ENCODE data around the gene CENPC. TPM values are rescaled to one million over a fixed set of nuclear protein-coding genes. Genes with fewer than 3 reads are reported as not detected.
A peak's percentile ranks its signal among the peaks of the same experiment; 100 is the strongest.

Gene CENPC
- polyA plus RNA-seq, 1 of the 3 experiments (the other 2 are of a cell fraction): 2.2 TPM

DNA sequence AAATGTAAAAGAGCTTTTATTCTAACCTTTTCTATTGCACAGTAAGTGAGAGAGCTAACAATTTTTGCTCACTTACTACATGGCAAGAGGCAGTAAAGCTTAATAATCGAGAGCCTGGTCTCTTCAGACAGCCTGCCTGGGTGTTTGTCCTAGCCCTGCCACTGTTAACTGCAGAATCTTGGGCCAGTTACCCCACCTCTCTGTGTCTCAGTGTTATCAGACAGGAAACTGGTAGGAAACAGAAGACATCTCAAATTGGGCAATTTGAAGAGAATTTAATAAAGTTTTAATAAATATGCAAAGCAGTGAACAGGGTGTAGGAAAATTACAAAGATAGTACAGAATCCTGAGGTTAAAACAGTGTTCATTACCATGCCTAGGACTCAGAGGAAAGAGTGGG lies 26.7 kb upstream of the CENPC start (continued):
- TF ChIP-seq, protein P1, sequence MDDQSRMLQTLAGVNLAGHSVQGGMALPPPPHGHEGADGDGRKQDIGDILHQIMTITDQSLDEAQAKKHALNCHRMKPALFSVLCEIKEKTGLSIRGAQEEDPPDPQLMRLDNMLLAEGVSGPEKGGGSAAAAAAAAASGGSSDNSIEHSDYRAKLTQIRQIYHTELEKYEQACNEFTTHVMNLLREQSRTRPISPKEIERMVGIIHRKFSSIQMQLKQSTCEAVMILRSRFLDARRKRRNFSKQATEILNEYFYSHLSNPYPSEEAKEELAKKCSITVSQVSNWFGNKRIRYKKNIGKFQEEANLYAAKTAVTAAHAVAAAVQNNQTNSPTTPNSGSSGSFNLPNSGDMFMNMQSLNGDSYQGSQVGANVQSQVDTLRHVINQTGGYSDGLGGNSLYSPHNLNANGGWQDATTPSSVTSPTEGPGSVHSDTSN (IDR thresholded peaks at IDR 0.05): no peak
- TF ChIP-seq, protein P2, sequence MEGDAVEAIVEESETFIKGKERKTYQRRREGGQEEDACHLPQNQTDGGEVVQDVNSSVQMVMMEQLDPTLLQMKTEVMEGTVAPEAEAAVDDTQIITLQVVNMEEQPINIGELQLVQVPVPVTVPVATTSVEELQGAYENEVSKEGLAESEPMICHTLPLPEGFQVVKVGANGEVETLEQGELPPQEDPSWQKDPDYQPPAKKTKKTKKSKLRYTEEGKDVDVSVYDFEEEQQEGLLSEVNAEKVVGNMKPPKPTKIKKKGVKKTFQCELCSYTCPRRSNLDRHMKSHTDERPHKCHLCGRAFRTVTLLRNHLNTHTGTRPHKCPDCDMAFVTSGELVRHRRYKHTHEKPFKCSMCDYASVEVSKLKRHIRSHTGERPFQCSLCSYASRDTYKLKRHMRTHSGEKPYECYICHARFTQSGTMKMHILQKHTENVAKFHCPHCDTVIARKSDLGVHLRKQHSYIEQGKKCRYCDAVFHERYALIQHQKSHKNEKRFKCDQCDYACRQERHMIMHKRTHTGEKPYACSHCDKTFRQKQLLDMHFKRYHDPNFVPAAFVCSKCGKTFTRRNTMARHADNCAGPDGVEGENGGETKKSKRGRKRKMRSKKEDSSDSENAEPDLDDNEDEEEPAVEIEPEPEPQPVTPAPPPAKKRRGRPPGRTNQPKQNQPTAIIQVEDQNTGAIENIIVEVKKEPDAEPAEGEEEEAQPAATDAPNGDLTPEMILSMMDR (IDR thresholded peaks at IDR 0.05): no peak
- TF ChIP-seq, protein P3, sequence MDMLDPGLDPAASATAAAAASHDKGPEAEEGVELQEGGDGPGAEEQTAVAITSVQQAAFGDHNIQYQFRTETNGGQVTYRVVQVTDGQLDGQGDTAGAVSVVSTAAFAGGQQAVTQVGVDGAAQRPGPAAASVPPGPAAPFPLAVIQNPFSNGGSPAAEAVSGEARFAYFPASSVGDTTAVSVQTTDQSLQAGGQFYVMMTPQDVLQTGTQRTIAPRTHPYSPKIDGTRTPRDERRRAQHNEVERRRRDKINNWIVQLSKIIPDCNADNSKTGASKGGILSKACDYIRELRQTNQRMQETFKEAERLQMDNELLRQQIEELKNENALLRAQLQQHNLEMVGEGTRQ (IDR thresholded peaks at IDR 0.05; ENCODE audit: borderline replicate concordance, low read depth, low read length): no peak
- no peak for TF ChIP-seq FOXJ3 (CRISPR knock-in tag; IDR thresholded peaks at IDR 0.05)
- no peak for TF ChIP-seq SIN3A (IDR thresholded peaks at IDR 0.05; ENCODE audit: borderline replicate concordance, low read depth, low read length)
- TF ChIP-seq EZH2phosphoT487 (IDR thresholded peaks at IDR 0.05; ENCODE audit: borderline replicate concordance, low read depth): no peak
- no peak for TF ChIP-seq GATA2 (CRISPR knock-in tag; IDR thresholded peaks at IDR 0.05)

DNA sequence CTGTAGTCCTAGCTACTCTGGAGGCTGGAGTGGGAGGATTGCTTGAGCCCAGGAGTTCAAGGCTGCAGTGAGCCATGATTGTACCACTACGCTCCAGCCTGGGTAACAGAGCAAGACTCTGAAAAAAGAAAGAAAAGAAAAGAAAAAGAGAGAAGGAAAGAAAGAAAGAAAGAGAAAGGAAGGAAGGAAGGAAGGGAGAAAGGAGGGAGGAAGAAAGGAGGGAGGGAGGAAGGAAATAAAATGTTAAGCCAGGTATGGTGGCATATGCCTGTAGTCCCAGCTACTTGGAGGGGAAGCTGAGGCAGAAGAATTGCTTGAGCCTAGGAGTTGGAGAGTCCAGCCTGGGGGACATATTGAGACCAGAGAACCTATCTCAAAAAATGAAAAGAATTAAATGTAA lies 25.2 kb upstream of the CENPC start:
- no peak for DNase-seq

DNA sequence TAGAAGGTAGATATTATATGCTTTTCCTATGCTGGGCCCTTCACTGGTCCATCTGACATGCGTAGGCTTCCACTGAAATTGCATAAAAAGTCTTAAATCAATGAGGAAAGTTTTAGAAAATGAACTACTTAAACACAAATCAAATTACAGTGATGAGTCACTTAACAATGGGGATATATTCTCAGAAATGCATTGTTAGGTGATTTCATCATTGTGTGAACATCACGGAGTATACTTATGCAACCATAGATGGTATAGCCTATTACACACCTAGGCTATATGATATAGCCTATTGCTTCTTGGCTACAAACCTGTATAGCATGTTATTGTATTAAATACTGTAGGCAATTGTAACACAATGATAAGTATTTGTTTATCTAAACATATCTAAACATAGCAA lies 23.5 kb upstream of the CENPC start:
- Histone ChIP-seq H3K4me2 (no peak overlapping the region), H2AFZ (ENCODE audit: low read depth) (no peak overlapping the region), H3F3A (replicated peaks; ENCODE audit: insufficient read depth) (no peaks in the 10 kb centered on the region), H3K9ac (no peak overlapping the region), H3K4me3 (ENCODE audit: low read depth in 2 of 2, low read length in 1 of 2) (no peak overlapping the region), H3K4me1 (ENCODE audit: control insufficient read depth in 1 of 2, insufficient read depth in 2 of 2, low read depth in 1 of 2, low read length in 1 of 2) (no peaks in the 10 kb centered on the region; a peak in 1 of 4 replicates), H3K36me3 (replicated peaks in 1 of 2; ENCODE audit: control insufficient read depth in 1 of 2, insufficient read depth in 2 of 2, low read length in 1 of 2) (no peaks in the 10 kb centered on the region), H3K27me3 (ENCODE audit: insufficient read depth) (no peaks in the 10 kb centered on the region), H4K20me1 (ENCODE audit: insufficient read depth) (no peaks in the 10 kb centered on the region), H3K9me2 (no peaks in the 10 kb centered on the region), H3K79me2 (ENCODE audit: insufficient read depth) (no peaks in the 10 kb centered on the region), H3K9me3 (no peaks in the 10 kb centered on the region), H3K27ac (ENCODE audit: low read depth in 2 of 2, low read length in 1 of 2) (no peak overlapping the region)
- TF ChIP-seq JUND (IDR thresholded peaks at IDR 0.05) (peak; percentile 7; the same call in 1 of the 2 replicates), CHD2 (IDR thresholded peaks at IDR 0.05; ENCODE audit: low read length, partially characterized antibody) (no peak), TCF12 (IDR thresholded peaks at IDR 0.05) (no peak), GABPA (IDR thresholded peaks at IDR 0.05; ENCODE audit: low read depth) (no peak), RXRA (IDR thresholded peaks at IDR 0.05; ENCODE audit: borderline replicate concordance, low read depth) (no peak), FOSL2 (IDR thresholded peaks at IDR 0.05; ENCODE audit: borderline replicate concordance, low read depth) (0 out of 2 replicates have a peak, but pooled peaks have one; percentile 7)
- TF ChIP-seq, protein P2 (IDR thresholded peaks at IDR 0.05): no peak
- TF ChIP-seq, protein P4, sequence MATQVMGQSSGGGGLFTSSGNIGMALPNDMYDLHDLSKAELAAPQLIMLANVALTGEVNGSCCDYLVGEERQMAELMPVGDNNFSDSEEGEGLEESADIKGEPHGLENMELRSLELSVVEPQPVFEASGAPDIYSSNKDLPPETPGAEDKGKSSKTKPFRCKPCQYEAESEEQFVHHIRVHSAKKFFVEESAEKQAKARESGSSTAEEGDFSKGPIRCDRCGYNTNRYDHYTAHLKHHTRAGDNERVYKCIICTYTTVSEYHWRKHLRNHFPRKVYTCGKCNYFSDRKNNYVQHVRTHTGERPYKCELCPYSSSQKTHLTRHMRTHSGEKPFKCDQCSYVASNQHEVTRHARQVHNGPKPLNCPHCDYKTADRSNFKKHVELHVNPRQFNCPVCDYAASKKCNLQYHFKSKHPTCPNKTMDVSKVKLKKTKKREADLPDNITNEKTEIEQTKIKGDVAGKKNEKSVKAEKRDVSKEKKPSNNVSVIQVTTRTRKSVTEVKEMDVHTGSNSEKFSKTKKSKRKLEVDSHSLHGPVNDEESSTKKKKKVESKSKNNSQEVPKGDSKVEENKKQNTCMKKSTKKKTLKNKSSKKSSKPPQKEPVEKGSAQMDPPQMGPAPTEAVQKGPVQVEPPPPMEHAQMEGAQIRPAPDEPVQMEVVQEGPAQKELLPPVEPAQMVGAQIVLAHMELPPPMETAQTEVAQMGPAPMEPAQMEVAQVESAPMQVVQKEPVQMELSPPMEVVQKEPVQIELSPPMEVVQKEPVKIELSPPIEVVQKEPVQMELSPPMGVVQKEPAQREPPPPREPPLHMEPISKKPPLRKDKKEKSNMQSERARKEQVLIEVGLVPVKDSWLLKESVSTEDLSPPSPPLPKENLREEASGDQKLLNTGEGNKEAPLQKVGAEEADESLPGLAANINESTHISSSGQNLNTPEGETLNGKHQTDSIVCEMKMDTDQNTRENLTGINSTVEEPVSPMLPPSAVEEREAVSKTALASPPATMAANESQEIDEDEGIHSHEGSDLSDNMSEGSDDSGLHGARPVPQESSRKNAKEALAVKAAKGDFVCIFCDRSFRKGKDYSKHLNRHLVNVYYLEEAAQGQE (IDR thresholded peaks at IDR 0.05; ENCODE audit: low read depth, low read length): no peak
- WGBS (ENCODE audit: low lambda C conversion rate): 69% methylated on average over 2 of the region's 2 CpGs
- DNase-seq: no peak
- POLR2A ChIA-PET: no interaction called here
- CTCF ChIA-PET: interaction anchor here (1.4 kb wide), 1 partner anchor 36 kb away, joined by 4 read pairs; no protein-coding TSS in a partner anchor

More for the DNA sequence above, 25.2 kb upstream of the CENPC start:
- CTCF ChIA-PET: interaction anchor here (1.2 kb wide), 1 partner anchor 21 kb away, joined by 3 read pairs; no protein-coding TSS in a partner anchor
- no peak overlapping the region for H3K4me2 ChIP-seq
- no peak overlapping the region for H3K27ac ChIP-seq (ENCODE audit: low read depth in 2 of 2, low read length in 1 of 2)
- H3K9me2 ChIP-seq: no peaks in the 10 kb centered on the region
- no peaks in the 10 kb centered on the region for H3K27me3 ChIP-seq (ENCODE audit: insufficient read depth)
- no peaks in the 10 kb centered on the region for H4K20me1 ChIP-seq (ENCODE audit: insufficient read depth)
- no peaks in the 10 kb centered on the region for H3K4me1 ChIP-seq (ENCODE audit: control insufficient read depth in 1 of 2, insufficient read depth in 2 of 2, low read depth in 1 of 2, low read length in 1 of 2)
- no peak overlapping the region for H3K4me3 ChIP-seq (ENCODE audit: low read depth in 2 of 2, low read length in 1 of 2)
- H3F3A ChIP-seq (replicated peaks; ENCODE audit: insufficient read depth): no peaks in the 10 kb centered on the region
- H3K9me3 ChIP-seq: no peaks in the 10 kb centered on the region
- POLR2A ChIA-PET: no interaction called here
- 67% methylated on average over 1 of the region's 1 CpG for WGBS (ENCODE audit: low lambda C conversion rate)
- no peak for TF ChIP-seq EZH2phosphoT487 (IDR thresholded peaks at IDR 0.05; ENCODE audit: borderline replicate concordance, low read depth)
- H3K9ac ChIP-seq: no peak overlapping the region
- no peaks in the 10 kb centered on the region for H3K36me3 ChIP-seq (replicated peaks in 1 of 2; ENCODE audit: control insufficient read depth in 1 of 2, insufficient read depth in 2 of 2, low read length in 1 of 2)
- no peaks in the 10 kb centered on the region for H3K79me2 ChIP-seq (ENCODE audit: insufficient read depth)
- H2AFZ ChIP-seq (ENCODE audit: low read depth): no peak overlapping the region

Data from SK-N-SH (cell line).